Cardiac muscle cell (in vitro differentiated cells and primary cell): ENCODE results near the gene GPR150. TPM values are rescaled to one million over a fixed set of nuclear protein-coding genes. Genes with fewer than 3 reads are reported as not detected.

Experiments
- DNase-seq, 2 donors: peaks; one replicate each; pipeline versions ENCODE4 v3.0.0 to v3.0.0-alpha.2; 2010 to 2017; ENCODE audit warnings: low read depth in 1 of 2, low spot score in 1 of 2
- H3K27ac ChIP-seq: fragments of 200-600 bp; sonication (generic); 2 replicates; pipeline ENCODE4 v1.5.1; 2016
- H3K27me3 ChIP-seq: fragments of 200-600 bp; sonication (generic); 2 replicates; pipeline ENCODE4 v1.6.0; 2016; ENCODE audit warnings: control low read depth
- H3K36me3 ChIP-seq: fragments of 200-600 bp; sonication (generic); 2 replicates; pipeline ENCODE4 v1.5.1; 2016; ENCODE audit warnings: control low read depth
- H3K4me1 ChIP-seq: fragments of 200-600 bp; sonication (generic); 2 replicates; pipeline ENCODE4 v1.8.1; 2017; ENCODE audit warnings: low read depth, mild to moderate bottlenecking, mixed run types
- H3K4me3 ChIP-seq: fragments of 200-600 bp; sonication (generic); 2 replicates; pipeline ENCODE4 v1.5.1; 2016; ENCODE audit warnings: mild to moderate bottlenecking
- H3K9me3 ChIP-seq: fragments of 200-600 bp; sonication (generic); 2 replicates; pipeline ENCODE4 v1.5.1; 2017; ENCODE audit warnings: low read depth, mild to moderate bottlenecking, control low read depth
- polyA plus RNA-seq: library from polyadenylated mRNA; unstranded; fragments of >200 nt; fragmentation: Nextera tagmentation; extraction: Ambion mirVana; gene quantifications from 2 replicates; pipeline ENCODE4 v1.2.1, GENCODE V29; 2016
- total RNA-seq: library from RNA; depleted of rRNA; stranded (reverse); fragments of >200 nt; gene quantifications from 2 replicates; pipeline ENCODE4 v1.2.3, GENCODE V29; 2016
- TF ChIP-seq, protein P1 (sequence below): IDR thresholded peaks from 2 replicates; pipeline ENCODE4 v1.5.1; 2012; ENCODE audit warnings: low read depth, mild to moderate bottlenecking, low read length

GPR150 gene
- total and polyA plus RNA-seq, 2 experiments from 2014 or later: 0.39 to 0.57 TPM

DNA sequence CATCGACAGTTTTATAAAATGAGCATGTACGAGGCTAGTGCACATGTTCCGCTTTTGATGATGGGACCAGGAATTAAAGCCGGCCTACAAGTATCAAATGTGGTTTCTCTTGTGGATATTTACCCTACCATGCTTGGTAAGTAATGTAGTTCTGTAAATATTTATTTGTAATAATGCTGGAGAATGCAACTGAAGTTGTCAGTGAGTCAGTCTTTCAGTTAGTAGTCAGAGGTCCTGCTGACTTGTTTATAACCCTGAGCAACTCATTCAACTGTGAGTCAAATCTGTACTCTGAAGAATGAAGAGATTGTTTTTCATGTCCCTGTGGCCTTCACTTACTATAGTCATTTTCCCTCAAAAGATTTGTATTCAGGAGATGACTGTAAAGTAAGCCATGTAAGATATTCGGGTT is 28.4 kb upstream of the GPR150 start:
- no peak overlapping the region for H3K4me3 ChIP-seq
- TF ChIP-seq, protein P1, sequence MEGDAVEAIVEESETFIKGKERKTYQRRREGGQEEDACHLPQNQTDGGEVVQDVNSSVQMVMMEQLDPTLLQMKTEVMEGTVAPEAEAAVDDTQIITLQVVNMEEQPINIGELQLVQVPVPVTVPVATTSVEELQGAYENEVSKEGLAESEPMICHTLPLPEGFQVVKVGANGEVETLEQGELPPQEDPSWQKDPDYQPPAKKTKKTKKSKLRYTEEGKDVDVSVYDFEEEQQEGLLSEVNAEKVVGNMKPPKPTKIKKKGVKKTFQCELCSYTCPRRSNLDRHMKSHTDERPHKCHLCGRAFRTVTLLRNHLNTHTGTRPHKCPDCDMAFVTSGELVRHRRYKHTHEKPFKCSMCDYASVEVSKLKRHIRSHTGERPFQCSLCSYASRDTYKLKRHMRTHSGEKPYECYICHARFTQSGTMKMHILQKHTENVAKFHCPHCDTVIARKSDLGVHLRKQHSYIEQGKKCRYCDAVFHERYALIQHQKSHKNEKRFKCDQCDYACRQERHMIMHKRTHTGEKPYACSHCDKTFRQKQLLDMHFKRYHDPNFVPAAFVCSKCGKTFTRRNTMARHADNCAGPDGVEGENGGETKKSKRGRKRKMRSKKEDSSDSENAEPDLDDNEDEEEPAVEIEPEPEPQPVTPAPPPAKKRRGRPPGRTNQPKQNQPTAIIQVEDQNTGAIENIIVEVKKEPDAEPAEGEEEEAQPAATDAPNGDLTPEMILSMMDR: no peak
- H3K4me1 ChIP-seq: peaks cover 8% of the 10 kb centered on the region
- H3K36me3 ChIP-seq: peaks cover 9% of the 10 kb centered on the region
- no peaks in the 10 kb centered on the region for H3K9me3 ChIP-seq
- DNase-seq: peak in 1 of 2 donors; percentile 56
- no peaks in the 10 kb centered on the region for H3K27me3 ChIP-seq
- no peak overlapping the region for H3K27ac ChIP-seq

DNA sequence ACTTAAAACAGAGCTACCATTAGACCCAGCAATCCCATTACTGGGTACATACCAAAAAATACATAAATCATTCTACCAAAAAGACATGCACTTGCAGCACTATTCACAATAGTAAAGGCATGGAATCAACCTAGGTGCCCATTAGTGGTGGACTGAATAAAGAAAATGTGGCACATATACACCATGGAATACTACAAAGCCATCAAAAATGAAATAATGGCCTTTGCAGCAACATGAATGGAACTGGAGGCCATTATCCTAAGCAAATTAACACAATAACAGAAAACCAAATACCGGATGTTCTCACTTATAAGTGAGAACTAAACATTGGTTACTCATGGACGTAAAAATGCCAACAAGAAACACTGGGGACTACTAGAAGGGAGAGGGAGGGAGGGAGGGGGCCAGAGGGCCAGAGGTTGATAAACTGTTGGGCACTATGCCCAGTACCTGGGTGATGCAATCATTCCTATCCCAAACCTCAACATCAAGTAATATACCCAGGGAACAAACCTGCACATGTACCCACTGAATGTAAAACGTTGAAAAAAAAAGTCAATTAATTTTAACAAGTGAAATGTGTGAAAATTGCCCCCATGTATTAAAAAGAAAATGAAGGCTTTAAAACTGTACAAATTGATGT is 24.5 kb upstream of the GPR150 start:
- TF ChIP-seq, protein P1: no peak
- H3K9me3 ChIP-seq: no peaks in the 10 kb centered on the region
- H3K27me3 ChIP-seq: no peaks in the 10 kb centered on the region
- peaks cover 9% of the 10 kb centered on the region for H3K36me3 ChIP-seq
- H3K4me3 ChIP-seq: no peak overlapping the region
- H3K27ac ChIP-seq: no peak overlapping the region
- H3K4me1 ChIP-seq: peaks cover 23% of the 10 kb centered on the region
- DNase-seq: peak in 1 of 2 donors; percentile 17

DNA sequence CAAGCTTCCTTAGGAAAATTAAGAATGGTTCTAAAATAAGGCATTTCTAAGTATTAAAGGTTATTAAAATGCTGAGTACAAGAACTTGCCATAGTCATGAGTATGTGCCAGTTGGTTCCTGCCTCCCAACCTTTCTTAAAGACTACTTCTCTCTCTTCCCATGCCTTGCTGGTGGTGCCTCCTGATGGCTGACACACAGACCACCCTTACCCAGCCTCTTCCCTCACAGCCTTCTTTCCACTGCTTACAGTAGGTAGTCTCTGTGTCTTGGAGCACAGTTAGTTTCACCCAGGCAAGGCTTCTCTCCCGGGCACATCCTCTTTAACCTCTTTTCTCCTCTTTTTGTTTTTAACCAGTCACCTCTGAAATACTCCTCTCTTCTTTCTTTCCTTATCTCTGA is 20.6 kb upstream of the GPR150 start:
- H3K36me3 ChIP-seq: no peaks in the 10 kb centered on the region
- no peak overlapping the region for H3K4me3 ChIP-seq
- H3K9me3 ChIP-seq: no peaks in the 10 kb centered on the region
- TF ChIP-seq, protein P1: no peak
- peaks cover 23% of the 10 kb centered on the region for H3K4me1 ChIP-seq
- no peak overlapping the region for H3K27ac ChIP-seq
- no peaks in the 10 kb centered on the region for H3K27me3 ChIP-seq
- no peak for DNase-seq

DNA sequence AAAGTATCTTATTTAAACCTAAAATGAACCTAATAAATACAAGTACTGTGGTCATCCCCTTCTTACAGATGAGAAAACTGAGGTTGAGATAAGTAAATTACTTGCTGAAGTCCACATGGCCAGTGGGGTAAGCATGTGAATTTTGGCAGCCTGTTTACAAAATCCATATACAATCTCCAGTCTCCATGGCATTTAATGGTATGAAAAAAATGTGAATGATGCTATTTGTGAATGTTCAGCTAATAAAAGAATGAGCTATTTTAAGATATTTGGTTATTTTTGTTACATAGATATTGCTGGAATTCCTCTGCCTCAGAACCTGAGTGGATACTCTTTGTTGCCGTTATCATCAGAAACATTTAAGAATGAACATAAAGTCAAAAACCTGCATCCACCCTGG is 19.3 kb upstream of the GPR150 start:
- TF ChIP-seq, protein P1: no peak
- Histone ChIP-seq H3K4me3 (no peak overlapping the region), H3K9me3 (no peaks in the 10 kb centered on the region)

DNA sequence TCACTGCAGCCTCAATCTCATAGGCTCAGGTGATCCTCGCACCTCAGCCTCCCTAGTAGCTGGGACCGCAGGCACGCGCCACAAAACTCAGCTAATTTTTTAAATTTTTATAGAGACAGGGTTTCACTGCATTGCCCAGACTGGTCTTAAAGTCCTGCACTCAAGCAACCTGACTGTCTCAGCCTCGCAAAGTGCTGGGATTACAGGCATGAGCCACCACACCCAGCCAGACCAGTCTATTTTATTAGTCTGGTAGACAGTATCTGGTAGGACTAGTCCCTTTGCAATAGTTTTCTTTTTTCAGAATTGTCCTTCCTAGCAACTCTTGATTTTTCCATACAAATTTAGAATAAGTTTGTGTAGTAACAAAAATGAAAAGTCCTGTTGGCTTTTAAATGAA is 14.1 kb upstream of the GPR150 start:
- no peaks in the 10 kb centered on the region for H3K36me3 ChIP-seq
- TF ChIP-seq, protein P1: no peak
- H3K27ac ChIP-seq: no peak overlapping the region
- no peak overlapping the region for H3K4me3 ChIP-seq
- no peaks in the 10 kb centered on the region for H3K9me3 ChIP-seq
- H3K4me1 ChIP-seq: no peaks in the 10 kb centered on the region
- no peak for DNase-seq
- H3K27me3 ChIP-seq: no peaks in the 10 kb centered on the region

More for the DNA sequence above, 19.3 kb upstream of the GPR150 start:
- Histone ChIP-seq H3K27me3 (no peaks in the 10 kb centered on the region), H3K4me1 (peaks cover 23% of the 10 kb centered on the region), H3K27ac (no peak overlapping the region), H3K36me3 (no peaks in the 10 kb centered on the region)
- DNase-seq: peak in 1 of 2 donors; percentile 40
